Fibroblast of lung (primary cell): ENCODE results near the gene FOXQ1.

Experiments used
- CTCF ChIP-seq, 2 donors: IDR thresholded peaks in 1 of 2; conservative IDR thresholded peaks in 1 of 2; 1 replicate in 1 of 2; 2 replicates in 1 of 2; pipeline ENCODE4 v1.5.1; 2011 to 2012; ENCODE audit warnings: low read length in 2 of 2, control low read depth in 1 of 2, inconsistent platforms in 1 of 2, low read depth in 1 of 2, mild to moderate bottlenecking in 1 of 2
- EZH2 ChIP-seq: IDR thresholded peaks from 2 replicates; pipeline ENCODE4 v1.5.1; 2012; ENCODE audit warnings: low read length, control low read depth, mild to moderate bottlenecking; ENCODE audit errors: missing control alignments

DNA sequence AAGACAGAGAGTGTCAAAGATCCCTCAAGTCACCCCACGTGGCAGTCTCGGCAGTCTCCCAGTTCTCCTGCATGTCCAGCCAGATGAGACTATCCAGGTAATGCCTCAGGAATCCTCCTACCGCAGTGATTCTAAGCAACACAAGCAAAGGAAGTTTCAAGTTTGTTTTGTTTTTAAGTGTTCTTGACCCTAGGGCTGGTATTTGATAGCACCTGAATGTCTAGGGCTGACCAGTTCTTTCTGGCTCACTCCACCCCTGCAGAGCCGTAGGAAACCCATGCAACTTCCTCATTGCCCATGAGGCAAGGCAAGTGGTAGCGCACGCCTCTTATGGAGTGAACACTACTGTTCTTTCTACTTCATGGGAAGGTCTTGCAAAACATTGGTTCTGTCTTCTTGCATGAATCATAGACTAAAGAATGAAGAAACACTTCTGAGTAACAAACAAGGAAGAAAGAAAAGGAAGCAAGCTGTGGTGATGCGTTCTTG lies 24.8 kb upstream of the FOXQ1 start:
- no peak for TF ChIP-seq CTCF (conservative IDR thresholded peaks at IDR 0.05 in 1 of 2, IDR thresholded peaks at IDR 0.05 in 1 of 2; ENCODE audit: low read depth in 1 of 2, low read length in 2 of 2)
- TF ChIP-seq EZH2 = no peak
